Measurements from ENCODE around the gene ANKRD23.
A peak's percentile ranks its signal among the peaks of the same experiment; 100 is the strongest.
"Not testable (repeated sequence)": the region's sequence is repeated elsewhere in the genome, so short reads cannot be mapped to it uniquely, and the experiment has no call there.

The ANKRD23 gene

GRCh38 chr2:96811917-96812316 is 31.9 kb downstream of the ANKRD23 start:
- DNase-seq = no peak

- DNase-seq = no peak
Observed at GRCh38 chr2:96810783-96811192, 33.0 kb downstream of the ANKRD23 start.

GRCh38 chr2:96809951-96810782 is 33.7 kb downstream of the ANKRD23 start:
- DNase-seq = no peak

- DNase-seq = no peak
Observed at GRCh38 chr2:96809216-96809882, 34.5 kb downstream of the ANKRD23 start.

GRCh38 chr2:96808176-96808837 is 35.5 kb downstream of the ANKRD23 start:
- no peak for DNase-seq

GRCh38 chr2:96807127-96807471 is 36.7 kb downstream of the ANKRD23 start:
- DNase-seq = no peak

- no peak for DNase-seq
Observed at GRCh38 chr2:96806468-96807126, 37.2 kb downstream of the ANKRD23 start.

GRCh38 chr2:96805946-96806345 is 37.9 kb downstream of the ANKRD23 start:
- not testable (repeated sequence) for DNase-seq

GRCh38 chr2:96804986-96805385 is 38.8 kb downstream of the ANKRD23 start:
- no peak for DNase-seq

GRCh38 chr2:96802721-96803120 is 41.1 kb downstream of the ANKRD23 start:
- no peak for DNase-seq

- DNase-seq = no peak
Observed at GRCh38 chr2:96801786-96802595, 41.8 kb downstream of the ANKRD23 start.

- peak; percentile 54 for DNase-seq
Observed at GRCh38 chr2:96801005-96801785, 42.6 kb downstream of the ANKRD23 start.

GRCh38 chr2:96800061-96801004 is 43.5 kb downstream of the ANKRD23 start:
- DNase-seq = no peak

GRCh38 chr2:96799623-96799935 is 44.2 kb downstream of the ANKRD23 start:
- DNase-seq = no peak

GRCh38 chr2:96798733-96799622 is 44.8 kb downstream of the ANKRD23 start:
- DNase-seq = peak; percentile 52

GRCh38 chr2:96797066-96797625 is 46.7 kb downstream of the ANKRD23 start:
- no peak for DNase-seq

- not testable (repeated sequence) for DNase-seq
Observed at GRCh38 chr2:96796497-96796896, 47.3 kb downstream of the ANKRD23 start.

- DNase-seq = no peak
Observed at GRCh38 chr2:96795076-96795475, 48.7 kb downstream of the ANKRD23 start.

Measured in NCI-H2171 treated with DMSO at 0.1 percent for 48 hours (cell line).